PC-3 (cell line): ENCODE data around the gene ZFX.

ENCODE experiments used
- EZH2 ChIP-seq: fragments of 300-600 bp; sonication (generic); IDR thresholded peaks from one replicate; pipeline ENCODE4 v1.6.1; 2017; ENCODE audit warnings: antibody characterized with exemption, mild to moderate bottlenecking, low read length; ENCODE audit not compliant: unreplicated experiment
- TF ChIP-seq, protein P1 (sequence below): fragments of 300-600 bp; sonication (generic); conservative IDR thresholded peaks from 2 replicates; pipeline ENCODE4 v1.5.1; 2017; ENCODE audit warnings: antibody characterized with exemption, low read depth, mild to moderate bottlenecking, low read length

DNA sequence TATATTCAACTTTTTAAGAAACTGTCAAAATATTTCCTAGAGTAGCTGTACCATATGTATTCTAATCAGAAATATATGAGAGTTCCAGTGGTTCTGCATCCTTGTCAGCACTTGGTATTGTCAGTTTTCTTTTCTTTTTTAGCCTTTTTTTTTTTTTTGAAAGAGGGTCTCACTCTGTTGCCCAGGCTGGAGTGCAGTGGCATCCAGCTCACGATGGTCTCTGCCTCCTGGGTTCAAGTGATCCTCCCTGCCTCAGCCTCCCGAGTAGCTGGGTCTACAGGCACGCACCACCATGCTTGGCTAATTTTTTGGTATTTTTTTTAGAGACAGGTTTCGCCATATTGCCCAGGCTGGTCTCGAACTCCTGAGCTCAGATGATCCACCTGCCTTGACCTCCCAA lies 79.1 kb downstream of the ZFX start:
- TF ChIP-seq, protein P1, sequence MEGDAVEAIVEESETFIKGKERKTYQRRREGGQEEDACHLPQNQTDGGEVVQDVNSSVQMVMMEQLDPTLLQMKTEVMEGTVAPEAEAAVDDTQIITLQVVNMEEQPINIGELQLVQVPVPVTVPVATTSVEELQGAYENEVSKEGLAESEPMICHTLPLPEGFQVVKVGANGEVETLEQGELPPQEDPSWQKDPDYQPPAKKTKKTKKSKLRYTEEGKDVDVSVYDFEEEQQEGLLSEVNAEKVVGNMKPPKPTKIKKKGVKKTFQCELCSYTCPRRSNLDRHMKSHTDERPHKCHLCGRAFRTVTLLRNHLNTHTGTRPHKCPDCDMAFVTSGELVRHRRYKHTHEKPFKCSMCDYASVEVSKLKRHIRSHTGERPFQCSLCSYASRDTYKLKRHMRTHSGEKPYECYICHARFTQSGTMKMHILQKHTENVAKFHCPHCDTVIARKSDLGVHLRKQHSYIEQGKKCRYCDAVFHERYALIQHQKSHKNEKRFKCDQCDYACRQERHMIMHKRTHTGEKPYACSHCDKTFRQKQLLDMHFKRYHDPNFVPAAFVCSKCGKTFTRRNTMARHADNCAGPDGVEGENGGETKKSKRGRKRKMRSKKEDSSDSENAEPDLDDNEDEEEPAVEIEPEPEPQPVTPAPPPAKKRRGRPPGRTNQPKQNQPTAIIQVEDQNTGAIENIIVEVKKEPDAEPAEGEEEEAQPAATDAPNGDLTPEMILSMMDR: no peak
- no peak for TF ChIP-seq EZH2
